BE2C (cell line): ENCODE results near the gene SMIM43.

ENCODE experiments used
- DNase-seq: peaks from one replicate; pipeline ENCODE4 v3.0.0-alpha.2; 2020
- H3K27me3 ChIP-seq: fragments of 250-450 bp; sonication (Bioruptor Pico); 2 replicates; pipeline ENCODE4 v1.5.1; 2020; ENCODE audit warnings: mild to moderate bottlenecking
- H3K36me3 ChIP-seq: fragments of 250-450 bp; sonication (Bioruptor Pico); 2 replicates; pipeline ENCODE4 v1.5.1; 2020; ENCODE audit warnings: mild to moderate bottlenecking
- H3K4me1 ChIP-seq: fragments of 250-450 bp; sonication (Bioruptor Pico); 2 replicates; pipeline ENCODE4 v1.5.1; 2020
- H3K4me3 ChIP-seq: 2 replicates; pipeline ENCODE4 v1.5.1; 2011; ENCODE audit warnings: low read depth, low read length
- H3K9me3 ChIP-seq: fragments of 250-450 bp; sonication (Bioruptor Pico); 2 replicates; pipeline ENCODE4 v1.5.1; 2020
- TF ChIP-seq, protein P1 (sequence below): IDR thresholded peaks from 2 replicates; pipeline ENCODE4 v1.5.1; 2012; ENCODE audit warnings: mild to moderate bottlenecking, low read depth, low read length

Gene SMIM43

DNA sequence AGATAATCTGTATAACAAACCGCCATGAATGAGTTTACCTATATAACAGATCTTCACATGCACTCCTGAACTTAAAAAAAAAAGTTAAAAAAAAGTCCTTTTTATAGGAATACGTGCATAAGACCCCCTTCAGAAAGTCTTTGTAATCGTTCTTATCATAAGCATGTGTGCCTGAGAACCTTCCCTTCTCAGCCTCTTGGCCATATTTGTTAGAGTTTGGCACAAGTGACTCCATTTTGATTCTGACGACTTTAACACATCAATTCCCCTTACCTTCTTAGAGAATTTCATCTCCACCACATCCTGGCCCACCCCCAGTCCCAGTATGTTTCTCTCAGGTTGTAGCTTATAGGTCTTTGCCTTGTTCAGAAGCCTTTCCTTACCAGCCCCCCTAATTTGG lies 52.2 kb downstream of the SMIM43 start:
- H3K36me3 ChIP-seq, result no peaks in the 10 kb centered on the region
- no peak overlapping the region for H3K4me3 ChIP-seq
- H3K4me1 ChIP-seq, result no peaks in the 10 kb centered on the region; the same call in none of the 2 replicates
- H3K9me3 ChIP-seq, result no peaks in the 10 kb centered on the region
- no peaks in the 10 kb centered on the region for H3K27me3 ChIP-seq
- DNase-seq, result no peak
- TF ChIP-seq, protein P1, sequence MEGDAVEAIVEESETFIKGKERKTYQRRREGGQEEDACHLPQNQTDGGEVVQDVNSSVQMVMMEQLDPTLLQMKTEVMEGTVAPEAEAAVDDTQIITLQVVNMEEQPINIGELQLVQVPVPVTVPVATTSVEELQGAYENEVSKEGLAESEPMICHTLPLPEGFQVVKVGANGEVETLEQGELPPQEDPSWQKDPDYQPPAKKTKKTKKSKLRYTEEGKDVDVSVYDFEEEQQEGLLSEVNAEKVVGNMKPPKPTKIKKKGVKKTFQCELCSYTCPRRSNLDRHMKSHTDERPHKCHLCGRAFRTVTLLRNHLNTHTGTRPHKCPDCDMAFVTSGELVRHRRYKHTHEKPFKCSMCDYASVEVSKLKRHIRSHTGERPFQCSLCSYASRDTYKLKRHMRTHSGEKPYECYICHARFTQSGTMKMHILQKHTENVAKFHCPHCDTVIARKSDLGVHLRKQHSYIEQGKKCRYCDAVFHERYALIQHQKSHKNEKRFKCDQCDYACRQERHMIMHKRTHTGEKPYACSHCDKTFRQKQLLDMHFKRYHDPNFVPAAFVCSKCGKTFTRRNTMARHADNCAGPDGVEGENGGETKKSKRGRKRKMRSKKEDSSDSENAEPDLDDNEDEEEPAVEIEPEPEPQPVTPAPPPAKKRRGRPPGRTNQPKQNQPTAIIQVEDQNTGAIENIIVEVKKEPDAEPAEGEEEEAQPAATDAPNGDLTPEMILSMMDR, result no peak

DNA sequence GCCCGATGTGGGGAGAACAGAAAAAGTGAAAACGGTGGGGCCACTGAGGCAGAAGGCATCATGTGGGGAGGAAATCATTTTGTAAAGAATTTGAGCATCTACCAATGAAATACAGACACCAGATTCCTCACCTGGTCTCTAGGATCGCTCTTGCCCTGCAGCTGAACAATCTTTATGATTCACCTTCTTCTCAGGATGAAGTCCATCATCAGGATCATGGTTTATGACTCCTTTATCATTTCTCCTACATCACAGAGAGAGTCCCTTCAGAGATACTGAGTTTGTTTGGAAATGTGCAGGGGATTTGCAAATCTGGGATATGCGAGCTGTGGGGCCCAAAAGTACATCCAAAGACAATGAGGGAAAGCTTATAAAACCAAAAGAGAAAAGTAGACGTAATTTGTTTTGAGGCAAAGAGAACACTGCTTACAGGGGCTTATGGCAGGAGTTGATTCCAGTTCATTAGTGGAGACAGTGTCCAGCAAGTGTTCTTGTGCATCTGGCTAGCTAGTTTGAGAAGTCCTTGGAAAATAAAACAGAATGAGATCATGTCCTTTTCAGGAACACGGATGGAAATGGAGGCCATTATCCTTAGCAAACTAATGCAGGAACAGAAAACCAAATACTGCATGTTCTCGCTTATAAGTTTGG lies 52.8 kb downstream of the SMIM43 start:
- Histone ChIP-seq H3K4me3 (peak overlapping the region; percentile 49), H3K27me3 (no peaks in the 10 kb centered on the region), H3K9me3 (no peaks in the 10 kb centered on the region), H3K36me3 (no peaks in the 10 kb centered on the region), H3K4me1 (no peaks in the 10 kb centered on the region; the same call in none of the 2 replicates)
- DNase-seq, result no peak
- TF ChIP-seq, protein P1, result no peak

DNA sequence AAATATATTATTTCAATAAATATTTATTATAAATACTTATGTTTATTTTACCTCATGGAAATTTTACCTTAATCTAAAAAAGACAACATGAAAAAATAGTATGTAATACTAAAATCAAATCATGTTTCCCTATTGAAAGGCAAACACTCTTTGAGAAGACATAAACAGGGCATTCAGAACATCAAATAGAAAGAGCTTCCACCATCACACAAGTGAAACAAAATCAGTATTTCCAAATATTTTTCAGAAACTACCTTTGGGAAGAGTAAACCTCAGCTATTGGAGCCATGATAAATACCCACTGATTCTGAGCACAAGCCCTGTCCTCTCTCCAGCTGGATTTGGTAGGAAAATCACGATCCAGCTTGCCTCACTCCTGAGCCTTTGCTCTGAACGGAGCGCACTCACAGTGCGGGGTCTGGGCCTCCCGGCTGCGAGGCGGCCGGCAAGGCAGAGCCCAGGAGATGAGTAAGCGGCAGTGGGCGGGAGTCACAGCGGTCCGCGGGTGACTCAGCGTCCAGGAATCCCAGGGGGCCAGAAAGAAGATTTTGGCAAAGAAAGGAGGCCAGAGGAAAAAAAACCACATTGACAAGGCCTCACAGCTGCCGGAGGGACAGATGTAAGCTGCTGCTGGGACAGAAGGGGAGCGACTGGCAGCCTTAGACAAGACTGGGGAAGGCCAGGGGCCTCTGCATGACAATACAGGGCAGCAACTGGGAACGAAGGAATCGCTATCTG lies 53.5 kb downstream of the SMIM43 start:
- no peaks in the 10 kb centered on the region; the same call in none of the 2 replicates for H3K4me1 ChIP-seq
- H3K9me3 ChIP-seq, result no peaks in the 10 kb centered on the region
- peak overlapping the region; percentile 49 for H3K4me3 ChIP-seq
- no peaks in the 10 kb centered on the region for H3K27me3 ChIP-seq
- TF ChIP-seq, protein P1, result no peak
- H3K36me3 ChIP-seq, result no peaks in the 10 kb centered on the region
- DNase-seq, result peak; percentile 84

DNA sequence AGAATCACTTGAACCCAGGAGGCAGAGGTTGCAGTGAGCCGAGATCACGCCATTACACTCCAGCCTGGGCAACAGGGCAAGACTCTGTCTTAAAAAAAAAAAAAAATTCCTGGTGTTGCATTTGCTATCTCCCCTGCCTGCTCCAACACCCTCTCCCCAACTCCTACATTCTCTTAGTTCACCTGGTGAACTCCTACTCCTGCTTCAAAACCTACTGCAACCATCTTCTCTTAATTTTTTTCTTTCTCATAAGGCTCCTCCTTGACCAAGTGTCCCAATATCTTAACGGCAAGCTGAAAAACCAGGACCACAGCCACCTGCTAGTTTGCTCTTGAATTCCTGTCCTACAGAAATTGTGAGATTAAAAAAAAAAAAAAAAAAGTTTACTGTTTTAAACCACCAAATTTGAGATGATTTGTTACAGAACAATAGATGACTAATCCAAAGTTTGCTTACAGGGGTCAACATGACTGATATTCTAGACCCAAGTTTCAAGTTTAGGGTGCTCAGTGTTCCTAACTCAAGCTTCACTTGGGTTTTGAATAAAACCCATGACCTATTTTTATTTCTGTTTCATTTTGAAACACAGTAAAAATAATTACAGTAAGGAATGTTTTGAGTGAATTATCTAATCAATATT lies 55.1 kb downstream of the SMIM43 start:
- TF ChIP-seq, protein P1, result no peak
- Histone ChIP-seq H3K36me3 (no peaks in the 10 kb centered on the region), H3K9me3 (no peaks in the 10 kb centered on the region; the same call in 1 of the 2 replicates), H3K4me3 (no peak overlapping the region), H3K4me1 (no peaks in the 10 kb centered on the region; the same call in none of the 2 replicates), H3K27me3 (no peaks in the 10 kb centered on the region)
- DNase-seq, result no peak
